HG03066 (cell line): ENCODE measurements around the gene CXCL16.

Source experiments
- ATAC-seq: cut with Tn5 transposase; IDR thresholded peaks from one replicate; pipeline ENCODE4 v1.9.1; 2021; ENCODE audit warnings: low read depth; ENCODE audit not compliant: unreplicated experiment

CXCL16 gene

GRCh38 chr17:4751932-4752331 lies 12.2 kb upstream of the CXCL16 start:
- ATAC-seq = no peak

- ATAC-seq = no peak
These were observed 10.9 kb upstream of the CXCL16 start for GRCh38 chr17:4750606-4751005.

- ATAC-seq = no peak
These were observed 9.0 kb upstream of the CXCL16 start for GRCh38 chr17:4748686-4749085.

- no peak for ATAC-seq
These were observed 8.1 kb upstream of the CXCL16 start for GRCh38 chr17:4747847-4748246.

- ATAC-seq = no peak
These were observed 5.6 kb upstream of the CXCL16 start for GRCh38 chr17:4744999-4745969.

GRCh38 chr17:4743898-4744297 lies 4.2 kb upstream of the CXCL16 start:
- ATAC-seq = no peak

GRCh38 chr17:4743216-4743615 lies 3.5 kb upstream of the CXCL16 start:
- no peak for ATAC-seq

GRCh38 chr17:4742629-4743028 lies 2.9 kb upstream of the CXCL16 start:
- no peak for ATAC-seq

GRCh38 chr17:4742133-4742532 lies 2.4 kb upstream of the CXCL16 start:
- no peak for ATAC-seq

- ATAC-seq = no peak
These were observed 1.8 kb upstream of the CXCL16 start for GRCh38 chr17:4741544-4741943.

GRCh38 chr17:4740584-4740983 lies 856 bp upstream of the CXCL16 start:
- ATAC-seq = no peak

- ATAC-seq = no peak
These were observed 260 bp upstream of the CXCL16 start for GRCh38 chr17:4740025-4740351.

GRCh38 chr17:4738136-4739121 lies 1.3 kb downstream of the CXCL16 start:
- no peak for ATAC-seq

GRCh38 chr17:4735876-4736651 lies 3.7 kb downstream of the CXCL16 start:
- no peak for ATAC-seq

- no peak for ATAC-seq
These were observed 4.8 kb downstream of the CXCL16 start for GRCh38 chr17:4734857-4735475.

GRCh38 chr17:4733073-4733531 lies 6.6 kb downstream of the CXCL16 start:
- ATAC-seq = no peak

GRCh38 chr17:4728124-4728523 lies 11.6 kb downstream of the CXCL16 start:
- no peak for ATAC-seq

- no peak for ATAC-seq
These were observed 13.9 kb downstream of the CXCL16 start for GRCh38 chr17:4725646-4726310.

GRCh38 chr17:4724650-4725049 lies 15.1 kb downstream of the CXCL16 start:
- no peak for ATAC-seq
